ENCODE measurements around the gene C1RL. TPM values are rescaled to one million over a fixed set of nuclear protein-coding genes. Genes with fewer than 3 reads are reported as not detected.
A peak's percentile ranks its signal among the peaks of the same experiment; 100 is the strongest.

C1RL gene
- total RNA-seq, 6 experiments from 2014 or later: 8.5 to 20.0 (median 15.8) TPM

DNA sequence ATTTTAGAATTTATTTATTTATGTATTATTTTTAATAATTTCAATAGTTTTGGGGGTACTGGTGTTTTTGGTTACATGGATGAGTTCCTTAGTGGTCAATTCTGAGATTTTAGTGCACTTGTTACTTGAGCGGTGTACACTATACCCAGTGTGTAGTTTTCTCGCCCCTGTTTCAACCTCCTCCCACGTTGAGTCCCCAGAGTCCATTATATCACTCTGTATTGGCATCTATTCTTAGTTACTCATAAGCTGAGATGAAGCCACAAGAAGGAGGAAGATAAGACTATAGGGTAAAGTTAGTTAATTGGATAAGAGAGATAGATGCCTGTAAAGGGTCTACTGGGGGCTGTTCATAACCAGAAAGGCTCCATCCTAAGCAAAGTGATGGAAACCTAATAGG is 44.5 kb downstream of the C1RL start:
- no peak for DNase-seq
- Mint-ChIP-seq H3K4me1 (ENCODE audit: low read depth) (peaks cover 30% of the 10 kb centered on the region), H3K9me3 (no peaks in the 10 kb centered on the region), H3K36me3 (ENCODE audit: low read depth) (peaks cover 7% of the 10 kb centered on the region; the same call in 1 of the 2 replicates), H3K4me3 (no peak overlapping the region), H3K27me3 (ENCODE audit: insufficient read depth) (peaks cover 4% of the 10 kb centered on the region), H3K27ac (no peak overlapping the region)
- TF ChIP-seq, protein P1, sequence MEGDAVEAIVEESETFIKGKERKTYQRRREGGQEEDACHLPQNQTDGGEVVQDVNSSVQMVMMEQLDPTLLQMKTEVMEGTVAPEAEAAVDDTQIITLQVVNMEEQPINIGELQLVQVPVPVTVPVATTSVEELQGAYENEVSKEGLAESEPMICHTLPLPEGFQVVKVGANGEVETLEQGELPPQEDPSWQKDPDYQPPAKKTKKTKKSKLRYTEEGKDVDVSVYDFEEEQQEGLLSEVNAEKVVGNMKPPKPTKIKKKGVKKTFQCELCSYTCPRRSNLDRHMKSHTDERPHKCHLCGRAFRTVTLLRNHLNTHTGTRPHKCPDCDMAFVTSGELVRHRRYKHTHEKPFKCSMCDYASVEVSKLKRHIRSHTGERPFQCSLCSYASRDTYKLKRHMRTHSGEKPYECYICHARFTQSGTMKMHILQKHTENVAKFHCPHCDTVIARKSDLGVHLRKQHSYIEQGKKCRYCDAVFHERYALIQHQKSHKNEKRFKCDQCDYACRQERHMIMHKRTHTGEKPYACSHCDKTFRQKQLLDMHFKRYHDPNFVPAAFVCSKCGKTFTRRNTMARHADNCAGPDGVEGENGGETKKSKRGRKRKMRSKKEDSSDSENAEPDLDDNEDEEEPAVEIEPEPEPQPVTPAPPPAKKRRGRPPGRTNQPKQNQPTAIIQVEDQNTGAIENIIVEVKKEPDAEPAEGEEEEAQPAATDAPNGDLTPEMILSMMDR (IDR thresholded peaks at IDR 0.05): no peak

DNA sequence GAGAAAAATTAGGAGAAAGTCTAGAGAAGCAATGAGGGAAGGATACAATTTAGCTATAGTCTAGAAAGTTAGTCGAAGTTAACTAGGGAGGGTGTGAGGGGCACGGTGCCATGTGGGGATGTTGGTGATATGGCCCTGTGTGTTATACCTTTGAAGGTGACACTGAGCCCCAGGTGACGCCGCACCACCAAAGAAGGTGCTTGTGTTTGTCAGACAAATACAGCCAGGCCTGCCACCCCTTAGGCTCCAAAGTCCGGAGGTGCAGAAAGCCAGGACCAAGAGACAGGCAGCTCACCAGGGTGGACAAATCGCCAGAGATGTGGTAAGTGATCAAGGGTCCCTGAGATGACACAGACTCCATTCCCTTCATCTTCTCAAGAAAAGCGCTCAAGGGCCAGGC is 47.4 kb downstream of the C1RL start:
- TF ChIP-seq, protein P1 (IDR thresholded peaks at IDR 0.05): no peak
- no peaks in the 10 kb centered on the region for H3K9me3 Mint-ChIP-seq
- H3K4me3 Mint-ChIP-seq: peak overlapping the region; percentile 89; the same call in 1 of the 2 replicates
- peak overlapping the region; percentile 95; the same call in 1 of the 2 replicates for H3K27ac Mint-ChIP-seq
- H3K4me1 Mint-ChIP-seq (ENCODE audit: low read depth): peaks cover 19% of the 10 kb centered on the region
- peaks cover 3% of the 10 kb centered on the region; the same call in 1 of the 2 replicates for H3K36me3 Mint-ChIP-seq (ENCODE audit: low read depth)
- peaks cover 8% of the 10 kb centered on the region; the same call in 1 of the 2 replicates for H3K27me3 Mint-ChIP-seq (ENCODE audit: insufficient read depth)
- DNase-seq: no peak

DNA sequence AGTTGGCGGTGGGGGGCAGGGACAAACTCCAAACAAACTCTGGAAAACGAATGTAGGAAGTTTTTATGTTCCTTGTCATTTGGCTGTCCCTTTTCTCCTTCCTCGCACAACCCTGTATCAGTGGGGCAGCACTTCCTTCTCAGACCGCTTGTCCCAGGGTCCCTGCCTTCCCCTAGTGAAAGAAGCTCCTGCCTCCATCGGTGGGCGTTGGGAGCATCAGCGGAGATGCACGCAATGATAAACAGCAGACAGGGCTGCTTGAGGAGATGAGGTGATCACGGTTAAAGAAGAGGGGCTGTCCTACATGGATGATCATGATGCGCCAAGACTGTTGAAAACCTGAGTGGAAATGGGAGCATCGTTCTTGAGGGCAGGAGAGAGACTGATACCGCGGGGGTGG is 47.9 kb downstream of the C1RL start:
- Mint-ChIP-seq H3K4me3 (peak overlapping the region; percentile 89), H3K27me3 (ENCODE audit: insufficient read depth) (peaks cover 13% of the 10 kb centered on the region), H3K36me3 (ENCODE audit: low read depth) (no peaks in the 10 kb centered on the region), H3K9me3 (no peaks in the 10 kb centered on the region), H3K27ac (peak overlapping the region; percentile 95), H3K4me1 (ENCODE audit: low read depth) (peaks cover 19% of the 10 kb centered on the region)
- no peak for DNase-seq
- TF ChIP-seq, protein P1 (IDR thresholded peaks at IDR 0.05): no peak

DNA sequence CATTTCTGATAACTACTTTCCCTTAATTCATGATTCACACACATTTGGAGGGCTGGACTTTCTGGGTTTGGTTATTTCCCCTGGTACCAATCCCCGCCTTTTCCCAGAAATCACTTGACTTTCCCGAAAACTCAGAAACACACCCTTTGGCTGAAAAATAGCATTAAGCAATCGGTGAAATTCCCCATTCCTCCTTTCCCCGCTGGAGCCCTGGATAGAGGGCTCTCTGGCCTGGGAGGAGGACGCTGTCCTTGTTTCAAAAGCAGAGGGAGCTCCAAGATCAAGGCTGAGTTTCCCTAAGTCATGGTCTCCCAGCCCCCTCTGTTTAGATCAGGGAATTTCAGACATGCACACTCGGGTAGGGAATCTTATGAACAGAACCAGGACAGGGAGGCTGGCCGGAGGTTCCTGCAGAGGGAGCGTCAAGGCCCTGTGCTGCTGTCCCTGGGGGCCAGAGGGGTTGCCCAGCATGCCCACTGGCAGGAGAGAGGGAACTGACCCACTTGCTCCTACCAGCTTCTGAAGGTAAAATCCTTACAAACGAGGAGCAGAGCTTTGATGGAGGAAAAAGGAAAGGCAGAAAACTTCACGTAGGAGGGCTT is 48.6 kb downstream of the C1RL start, which contains the start of gene C1S:
C1S (plus strand) TSS at position 366 of the 602 bp plus-strand sequence. CDS start 1,195 bp downstream, outside the sequence.
- peak within 1 kb of the TSS; percentile 95 for H3K27ac Mint-ChIP-seq
- DNase-seq: peak; percentile 94
- peaks cover 19% of the 10 kb centered on the region for H3K4me1 Mint-ChIP-seq (ENCODE audit: low read depth)
- TF ChIP-seq, protein P1 (IDR thresholded peaks at IDR 0.05): peak; percentile 83
- H3K9me3 Mint-ChIP-seq: no peaks in the 10 kb centered on the region
- H3K36me3 Mint-ChIP-seq (ENCODE audit: low read depth): no peaks in the 10 kb centered on the region
- H3K27me3 Mint-ChIP-seq (ENCODE audit: insufficient read depth): peaks cover 18% of the 10 kb centered on the region
- H3K4me3 Mint-ChIP-seq: peak within 1 kb of the TSS; percentile 89

DNA sequence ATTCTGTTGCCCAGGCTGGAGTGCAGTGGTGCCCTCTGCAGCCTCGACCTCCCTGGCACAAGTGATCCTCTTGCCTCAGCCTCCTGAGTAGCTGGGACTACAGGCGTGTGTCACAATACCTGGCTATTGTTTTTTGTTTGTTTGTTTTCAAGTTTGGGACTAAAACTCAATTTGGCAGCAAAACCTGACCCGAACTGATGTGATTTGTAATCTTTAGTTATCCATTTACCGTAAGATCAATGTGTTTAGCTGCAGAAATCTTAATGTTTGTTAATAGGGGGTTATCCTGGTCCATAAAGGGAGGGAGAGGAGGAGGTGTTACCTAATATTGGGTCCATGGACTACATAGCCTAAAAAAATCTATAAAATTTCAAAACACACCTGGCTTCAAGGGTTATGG is 49.2 kb downstream of the C1RL start:
- H3K9me3 Mint-ChIP-seq: no peaks in the 10 kb centered on the region
- no peak for DNase-seq
- peak overlapping the region; percentile 95 for H3K27ac Mint-ChIP-seq

More for the DNA sequence above, 49.2 kb downstream of the C1RL start:
- Mint-ChIP-seq H3K4me1 (ENCODE audit: low read depth) (peaks cover 19% of the 10 kb centered on the region), H3K36me3 (ENCODE audit: low read depth) (no peaks in the 10 kb centered on the region), H3K27me3 (ENCODE audit: insufficient read depth) (peaks cover 24% of the 10 kb centered on the region), H3K4me3 (no peak overlapping the region; the same call in 1 of the 2 replicates)
- TF ChIP-seq, protein P1 (IDR thresholded peaks at IDR 0.05): no peak

Measured in HFFc6 (cell line).